GDM1 (cell line): Measurements from ENCODE around the gene NEDD9.

ENCODE experiments used
- DNase-seq: peaks from one replicate; lab custom pipeline; 2025; lab: John Stamatoyannopoulos, UW

The NEDD9 gene

DNA sequence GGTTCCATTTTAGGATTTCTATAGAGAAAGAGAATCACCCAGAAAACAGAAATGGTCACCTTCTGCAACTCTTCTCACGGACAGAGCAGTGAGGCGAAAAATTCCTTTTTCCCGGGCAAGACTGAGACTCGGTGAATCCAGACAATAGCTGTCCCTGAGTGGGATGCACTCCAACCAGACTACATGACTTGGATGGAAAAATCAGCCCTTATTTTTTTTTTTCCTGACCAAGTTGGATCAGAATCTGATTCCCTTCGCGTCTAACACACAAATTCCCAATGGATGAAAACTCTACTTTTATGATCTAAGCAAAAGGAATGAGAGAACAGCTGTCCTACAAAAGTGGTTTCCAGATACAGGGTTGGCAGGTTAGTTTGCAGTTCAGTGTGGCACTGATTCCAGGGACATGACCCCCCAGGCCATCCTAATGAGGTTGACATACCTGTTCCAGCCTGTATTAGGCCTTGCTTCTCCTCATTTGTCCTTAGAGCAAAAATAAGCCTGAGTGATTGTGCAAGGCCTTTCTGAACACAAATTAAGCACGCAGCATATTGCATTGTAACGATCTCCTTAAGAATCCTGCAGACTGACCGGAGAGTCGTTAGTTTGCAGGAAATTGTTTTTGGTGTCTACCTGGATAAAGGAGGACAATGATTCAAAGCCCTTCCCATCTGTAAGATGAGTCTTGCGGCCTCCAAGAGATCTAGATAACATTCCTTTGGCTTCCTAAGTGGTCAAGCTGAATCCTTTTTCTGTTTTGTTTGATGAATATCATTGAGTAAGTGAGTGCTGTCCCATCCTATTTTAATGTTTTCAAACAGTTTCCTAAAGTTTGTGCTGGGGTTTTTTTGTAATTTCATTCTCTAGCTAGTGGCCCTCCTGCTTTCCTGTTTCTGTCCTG, 1.5 kb upstream of the NEDD9 start:
- DNase-seq = no peak

DNA sequence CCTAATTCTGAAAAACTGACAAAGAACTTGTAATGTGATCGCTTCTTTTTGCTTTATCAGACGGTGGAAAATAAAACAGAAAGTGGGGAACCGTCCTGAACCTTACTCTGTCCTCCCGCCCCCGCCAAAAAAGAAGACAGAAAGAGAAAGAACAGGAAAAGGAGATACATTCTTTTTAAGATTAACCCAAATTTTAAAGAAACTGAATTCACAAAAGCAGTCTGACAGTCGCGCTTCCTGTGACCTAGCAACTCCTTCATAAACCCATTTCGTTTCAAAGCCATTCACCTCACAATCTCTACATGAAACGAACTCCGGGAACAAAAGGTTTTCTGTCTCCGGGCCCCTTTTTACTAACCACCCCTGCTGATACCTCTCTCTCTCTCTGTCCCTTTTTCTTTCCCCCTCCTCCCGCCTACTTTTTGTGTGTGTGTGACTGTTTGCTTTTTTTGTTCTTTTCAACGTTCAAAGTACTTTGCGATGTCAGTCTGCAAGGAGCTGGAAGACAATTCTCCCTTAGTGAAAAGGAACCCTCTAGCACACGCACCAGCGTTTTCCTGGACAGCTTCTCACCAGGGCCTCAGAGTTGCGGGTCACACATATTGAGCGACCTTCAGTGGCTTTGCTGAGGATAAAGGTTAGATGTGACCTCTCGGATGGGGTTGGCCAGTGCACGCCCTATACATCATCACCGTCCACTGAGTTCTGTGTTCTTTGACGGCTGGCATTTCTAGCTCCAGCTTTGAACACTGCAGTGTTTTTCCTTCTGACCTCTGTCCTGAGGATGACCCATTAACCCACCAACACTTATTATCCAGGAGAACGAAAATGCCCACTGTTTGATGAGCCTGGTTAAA, 530 bp upstream of the NEDD9 start:
- DNase-seq = no peak

- no peak for DNase-seq
Observed at GRCh38 chr6:11231564-11232192, 790 bp downstream of the NEDD9 start.

DNA sequence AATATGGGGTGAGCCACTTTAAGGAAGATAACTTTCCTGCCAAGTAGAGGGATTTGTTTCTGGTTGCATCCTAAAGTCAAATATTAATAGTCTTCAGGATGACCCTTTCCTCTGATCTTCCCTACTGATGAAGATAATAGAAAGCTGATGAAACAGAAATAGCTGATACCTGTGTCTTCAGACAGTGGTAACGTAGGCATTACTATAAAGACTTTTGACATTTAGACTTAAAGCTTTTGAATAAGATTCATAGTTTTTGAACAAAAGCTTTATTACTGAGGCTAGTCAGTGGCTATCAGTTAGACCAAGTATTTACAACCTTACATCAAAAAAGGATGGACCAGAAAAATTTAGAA, 1.4 kb downstream of the NEDD9 start:
- DNase-seq = no peak

DNA sequence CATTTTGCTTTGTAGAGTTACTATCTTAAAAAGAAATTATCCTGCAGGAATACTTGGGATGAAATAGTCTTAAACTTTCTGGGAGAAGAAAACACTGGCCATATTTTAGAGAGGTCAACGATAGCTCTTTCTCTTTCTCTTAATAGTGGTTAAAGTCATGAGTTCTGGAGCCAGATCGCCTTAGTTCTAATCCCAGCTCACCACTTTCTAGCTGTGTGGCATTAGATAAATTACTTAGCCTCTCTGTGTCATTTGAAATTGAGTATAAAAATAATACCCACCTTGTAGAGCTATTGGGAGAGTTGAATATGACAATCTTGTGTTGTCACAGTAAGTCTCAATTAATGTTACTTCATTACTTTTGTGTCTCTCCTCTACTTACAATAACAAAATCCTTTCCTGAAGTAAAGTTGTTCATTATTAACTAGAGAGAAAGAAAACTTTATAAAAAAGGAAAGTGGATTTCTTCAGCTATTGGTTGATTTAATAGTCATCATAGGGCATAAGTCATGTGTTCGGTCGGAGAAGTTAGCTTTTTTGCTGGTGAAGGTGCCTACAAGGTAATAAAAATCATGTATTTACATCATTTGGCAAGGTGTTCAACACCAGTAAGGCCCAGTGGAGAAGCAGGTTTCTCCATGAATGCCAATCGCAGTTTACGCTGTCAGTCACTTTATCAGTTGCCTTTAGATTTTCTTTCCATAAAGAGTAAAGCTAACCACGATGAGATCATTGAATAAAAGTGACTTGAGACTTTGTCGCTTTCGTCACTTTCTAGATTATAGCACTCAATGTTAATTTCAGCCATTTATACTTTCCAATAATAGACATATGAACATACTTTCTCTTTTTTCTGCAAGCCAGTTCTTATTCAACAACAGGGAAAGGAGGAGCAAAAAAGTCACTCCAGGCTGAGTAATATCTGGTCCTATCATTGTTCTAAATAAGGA, 2.0 kb downstream of the NEDD9 start:
- DNase-seq = no peak

GRCh38 chr6:11229655-11230046, 2.8 kb downstream of the NEDD9 start:
- DNase-seq = no peak

- DNase-seq = no peak
Observed at GRCh38 chr6:11228935-11229654, 3.4 kb downstream of the NEDD9 start.

DNA sequence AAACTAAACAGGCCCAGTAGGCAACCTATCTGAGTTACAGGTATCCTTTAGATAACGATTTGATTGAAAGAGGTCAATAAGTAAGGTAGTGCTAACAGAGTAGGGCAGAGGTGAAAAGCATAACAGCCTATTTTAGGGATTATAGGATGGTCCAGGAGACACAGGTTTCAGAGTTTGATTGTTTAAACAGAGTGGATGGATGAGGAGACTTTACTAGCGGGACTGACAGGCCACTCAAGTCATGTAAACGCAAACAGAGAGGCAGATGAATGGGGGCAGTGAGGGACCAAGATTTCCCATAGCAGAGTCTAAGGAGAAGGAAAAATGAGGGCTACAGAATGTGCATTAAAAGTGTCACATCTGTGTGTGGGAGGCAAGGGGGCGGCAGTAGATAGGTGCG, 4.8 kb downstream of the NEDD9 start:
- no peak for DNase-seq

DNA sequence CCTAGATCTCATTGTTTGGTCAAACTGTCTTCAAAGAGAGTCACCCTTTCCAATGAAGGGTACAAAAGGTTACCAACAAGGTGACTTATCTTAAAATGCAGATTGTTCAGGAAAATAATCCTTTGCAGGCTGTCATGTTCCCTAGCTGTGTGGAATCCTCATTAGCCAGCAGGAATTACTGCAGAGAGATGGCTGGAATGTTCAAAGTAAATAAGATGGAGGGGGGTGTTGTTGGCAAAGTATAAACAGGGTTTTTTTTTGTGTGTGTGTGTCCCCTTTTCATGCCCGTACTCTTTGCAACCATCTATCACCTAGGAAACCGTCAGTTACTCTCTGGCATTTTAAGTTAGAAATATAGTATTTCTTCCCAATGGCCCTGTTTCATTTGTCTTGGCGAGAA, 6.5 kb downstream of the NEDD9 start:
- no peak for DNase-seq

GRCh38 chr6:11224966-11225463, 7.5 kb downstream of the NEDD9 start:
- DNase-seq = no peak

- DNase-seq = no peak
Observed at GRCh38 chr6:11224252-11224965, 8.1 kb downstream of the NEDD9 start.

DNA sequence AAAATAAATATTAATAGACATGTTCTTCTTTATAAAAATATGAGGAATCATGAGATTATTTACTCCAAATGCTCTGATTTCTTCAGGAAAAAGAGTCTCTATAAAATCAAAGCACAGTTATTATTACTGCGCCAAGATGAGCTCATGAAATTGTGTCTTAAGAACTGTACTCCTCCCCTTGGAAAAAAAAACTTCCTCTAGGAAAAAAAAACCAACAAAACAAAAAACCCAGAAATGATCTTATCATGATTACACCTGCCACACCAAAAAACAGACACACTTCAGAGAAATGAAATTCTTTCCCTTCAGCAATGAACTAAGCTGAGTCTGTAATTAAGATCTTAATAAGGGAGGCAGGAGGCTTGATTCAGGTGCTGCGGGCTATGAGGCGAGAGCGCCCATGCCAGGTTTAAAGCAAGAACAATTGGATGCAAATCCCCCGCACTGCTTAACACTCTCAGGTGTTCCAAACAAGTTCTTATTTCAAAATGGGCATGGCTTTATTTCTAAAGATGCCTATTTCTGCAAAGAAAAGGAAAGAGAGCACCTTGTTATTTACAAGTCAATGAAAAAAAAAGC, 9.1 kb downstream of the NEDD9 start:
- no peak for DNase-seq

GRCh38 chr6:11222385-11223277, 9.8 kb downstream of the NEDD9 start:
- DNase-seq = no peak

GRCh38 chr6:11221623-11222384, 10.7 kb downstream of the NEDD9 start:
- no peak for DNase-seq

- DNase-seq = no peak
Observed at GRCh38 chr6:11219400-11219834, 13.1 kb downstream of the NEDD9 start.

GRCh38 chr6:11218538-11219399, 13.7 kb downstream of the NEDD9 start:
- DNase-seq = no peak

- no peak for DNase-seq
Observed at GRCh38 chr6:11218102-11218442, 14.4 kb downstream of the NEDD9 start.
